HEK293 (cell line): ENCODE data around the gene TMEM106A.

Experiments
- CTCF ChIA-PET: fragments of 350-600 bp; formaldehyde crosslinking; extraction: SDS; loops from one replicate; lab custom pipeline; 2021; ENCODE audit warnings: antibody characterized with exemption; lab: Yijun Ruan, JAX
- POLR2A ChIA-PET: fragments of 300-600 bp; formaldehyde crosslinking; extraction: SDS; loops from one replicate; lab custom pipeline; 2020; ENCODE audit warnings: antibody characterized with exemption, inconsistent platforms; lab: Yijun Ruan, JAX
- H3K27ac ChIP-seq: fragments of 200-500 bp; sonication (Bioruptor generic); 2 replicates; pipeline ENCODE4 v1.5.1; 2014; ENCODE audit warnings: low read depth, low read length, control low read depth, inconsistent platforms; ENCODE audit errors: extremely low read depth
- H3K36me3 ChIP-seq, 2 experiments: fragments of 200-500 bp in 1 of 2; sonication (Bioruptor generic) in 1 of 2; 1 replicate in 1 of 2; 2 replicates in 1 of 2; pipeline ENCODE4 v1.5.1; 2014 to 2017; ENCODE audit warnings: inconsistent platforms in 2 of 2, low read length in 2 of 2; ENCODE audit not compliant: control insufficient read depth in 2 of 2, insufficient read depth in 1 of 2
- H3K4me1 ChIP-seq: fragments of 200-500 bp; sonication (Bioruptor generic); 2 replicates; pipeline ENCODE4 v1.5.1; 2014; ENCODE audit warnings: mild to moderate bottlenecking, low read length, inconsistent platforms; ENCODE audit not compliant: control insufficient read depth, insufficient read depth
- H3K4me3 ChIP-seq: 2 replicates; pipeline ENCODE4 v1.5.1; 2011; ENCODE audit warnings: low read depth, mild to moderate bottlenecking, control low read depth, low read length, moderate library complexity
- H3K9me3 ChIP-seq: fragments of 200-500 bp; sonication (Bioruptor generic); 2 replicates; pipeline ENCODE4 v1.5.1; 2014; ENCODE audit warnings: low read depth, low read length, inconsistent platforms; ENCODE audit not compliant: control insufficient read depth, insufficient read depth
- AEBP2 ChIP-seq: fragments of 450-650 bp; formaldehyde crosslinking; IDR thresholded peaks from 2 replicates; pipeline ENCODE4 v1.5.1; 2016; ENCODE audit warnings: missing biosample characterization, missing genetic modification characterization, borderline replicate concordance
- FEZF1 ChIP-seq: fragments of 450-650 bp; formaldehyde crosslinking; IDR thresholded peaks from 2 replicates; pipeline ENCODE4 v1.5.1; 2016; ENCODE audit warnings: missing biosample characterization, missing genetic modification characterization
- MEIS1 ChIP-seq: sonication (generic); formaldehyde crosslinking; IDR thresholded peaks from 2 replicates; pipeline ENCODE4 v1.8.1; 2022; ENCODE audit warnings: missing genetic modification reagents, mild to moderate bottlenecking, borderline replicate concordance
- PBX3 ChIP-seq: sonication (generic); formaldehyde crosslinking; IDR thresholded peaks from 2 replicates; pipeline ENCODE4 v1.8.1; 2022; ENCODE audit warnings: mild to moderate bottlenecking, moderate library complexity, missing genetic modification reagents
- PRDM1 ChIP-seq: fragments of 450-650 bp; formaldehyde crosslinking; IDR thresholded peaks from 2 replicates; pipeline ENCODE4; 2016; ENCODE audit warnings: missing biosample characterization, missing genetic modification characterization
- RBAK ChIP-seq: fragments of 450-650 bp; formaldehyde crosslinking; IDR thresholded peaks from 2 replicates; pipeline ENCODE4 v1.5.1; 2016; ENCODE audit warnings: missing biosample characterization, missing genetic modification characterization
- SETDB1 ChIP-seq: IDR thresholded peaks from one replicate; pipeline ENCODE4 v1.6.1; 2017; ENCODE audit warnings: mild to moderate bottlenecking, low read length, moderate library complexity, mixed read lengths; ENCODE audit not compliant: insufficient read length
- TCF7L2 ChIP-seq: IDR thresholded peaks from 2 replicates; pipeline ENCODE4 v1.6.1; 2011; ENCODE audit warnings: low read depth, mild to moderate bottlenecking, inconsistent platforms, low read length, moderate library complexity, borderline replicate concordance
- ZIC2 ChIP-seq: fragments of 450-650 bp; formaldehyde crosslinking; IDR thresholded peaks from 2 replicates; pipeline ENCODE4 v1.5.1; 2016; ENCODE audit warnings: missing biosample characterization, missing genetic modification characterization
- ZNF10 ChIP-seq: fragments of 450-650 bp; formaldehyde crosslinking; IDR thresholded peaks from 2 replicates; pipeline ENCODE4 v1.5.1; 2017; ENCODE audit warnings: missing biosample characterization, missing genetic modification characterization
- ZNF18 ChIP-seq: fragments of 450-650 bp; formaldehyde crosslinking; IDR thresholded peaks from 2 replicates; pipeline ENCODE4 v1.5.1; 2016; ENCODE audit warnings: missing biosample characterization, missing genetic modification characterization
- ZNF248 ChIP-seq: fragments of 450-650 bp; formaldehyde crosslinking; IDR thresholded peaks from 2 replicates; pipeline ENCODE4 v1.5.1; 2017; ENCODE audit warnings: missing biosample characterization, missing genetic modification characterization
- ZNF274 ChIP-seq, 2 experiments: fragments of 200-500 bp in 1 of 2; fragments of 450-650 bp in 1 of 2; sonication (Bioruptor generic) in 1 of 2; formaldehyde crosslinking in 1 of 2; IDR thresholded peaks; 2 replicates each; pipeline versions ENCODE4 v1.5.1 to v1.6.1; 2014 to 2016; ENCODE audit warnings: borderline replicate concordance in 1 of 2, inconsistent platforms in 1 of 2, low read length in 1 of 2, missing biosample characterization in 1 of 2, missing genetic modification characterization in 1 of 2
- ZNF335 ChIP-seq: fragments of 450-650 bp; formaldehyde crosslinking; conservative IDR thresholded peaks from 2 replicates; pipeline ENCODE4 v1.5.1; 2016; ENCODE audit warnings: missing biosample characterization, missing genetic modification characterization
- ZNF391 ChIP-seq: fragments of 450-650 bp; formaldehyde crosslinking; IDR thresholded peaks from 2 replicates; pipeline ENCODE4 v1.5.1; 2016; ENCODE audit warnings: low read depth, missing biosample characterization, missing genetic modification characterization, borderline replicate concordance
- ZNF510 ChIP-seq: fragments of 450-650 bp; formaldehyde crosslinking; IDR thresholded peaks from 2 replicates; pipeline ENCODE4 v1.5.1; 2018; ENCODE audit warnings: mild to moderate bottlenecking, missing genetic modification characterization, missing biosample characterization; ENCODE audit not compliant: insufficient replicate concordance
- ZNF549 ChIP-seq: fragments of 450-650 bp; IDR thresholded peaks from 2 replicates; pipeline ENCODE4 v1.5.1; 2018; ENCODE audit warnings: missing biosample characterization, missing genetic modification characterization, mild to moderate bottlenecking, inconsistent platforms, moderate library complexity
- ZNF558 ChIP-seq: fragments of 450-650 bp; formaldehyde crosslinking; IDR thresholded peaks from 2 replicates; pipeline ENCODE4 v1.5.1; 2016; ENCODE audit warnings: missing biosample characterization, missing genetic modification characterization
- ZNF776 ChIP-seq: fragments of 450-650 bp; formaldehyde crosslinking; IDR thresholded peaks from 2 replicates; pipeline ENCODE4 v1.5.0; 2017; ENCODE audit warnings: missing biosample characterization, missing genetic modification characterization, borderline replicate concordance
- ZSCAN18 ChIP-seq: fragments of 450-650 bp; formaldehyde crosslinking; IDR thresholded peaks from 2 replicates; pipeline ENCODE4 v1.5.1; 2016; ENCODE audit warnings: missing biosample characterization, missing genetic modification characterization

TMEM106A gene

GRCh38 chr17:43212641-43213490, 1.2 kb downstream of the TMEM106A start:
- Histone ChIP-seq H3K4me1 (no peaks in the 10 kb centered on the region), H3K36me3 (peaks cover 11 to 88% of the 10 kb centered on the region in 2 experiments; a peak in 2 of 3 replicates), H3K27ac (no peak overlapping the region), H3K9me3 (no peaks in the 10 kb centered on the region), H3K4me3 (no peak overlapping the region)
- TF ChIP-seq PRDM1 (0 out of 2 replicates have a peak, but pooled peaks have one; percentile 36), ZNF510 (tag by site-specific recombination) (no peak)
- ChIA-PET POLR2A (interaction anchor here (0.6 to 2.2 kb wide), 3 partner anchors 10 to 107 kb away, joined by 3 to 10 read pairs (median 5); no protein-coding TSS in a partner anchor), CTCF (no interaction called here)

GRCh38 chr17:43213545-43213944, 1.9 kb downstream of the TMEM106A start:
- Histone ChIP-seq H3K27ac (no peak overlapping the region), H3K4me1 (no peaks in the 10 kb centered on the region), H3K4me3 (no peak overlapping the region), H3K36me3 (peaks cover 7 to 82% of the 10 kb centered on the region in 2 experiments; a peak in 2 of 3 replicates), H3K9me3 (no peaks in the 10 kb centered on the region)
- ChIA-PET CTCF (no interaction called here), POLR2A (interaction anchor here (0.6 to 2.2 kb wide), 2 partner anchors 102 to 107 kb away, joined by 3 to 10 read pairs; no protein-coding TSS in a partner anchor)
- TF ChIP-seq FEZF1 (tag by site-specific recombination) = no peak
- no peak for TF ChIP-seq ZNF391
- no peak for TF ChIP-seq ZSCAN18 (tag by site-specific recombination)
- no peak for TF ChIP-seq ZNF335 (tag by site-specific recombination)
- no peak for TF ChIP-seq MEIS1 (CRISPR knock-in tag)
- TF ChIP-seq ZNF274 (IDR thresholded peaks at IDR 0.05; ENCODE audit: low read length) = no peak
- no peak for TF ChIP-seq ZNF274 (tag by site-specific recombination; IDR thresholded peaks at IDR 0.05; ENCODE audit: borderline replicate concordance)
- TF ChIP-seq ZNF10 (tag by site-specific recombination) = no peak
- TF ChIP-seq SETDB1 = no peak
- TF ChIP-seq ZNF248 (tag by site-specific recombination) = no peak
- TF ChIP-seq ZNF549 (tag by site-specific recombination) = no peak
- no peak for TF ChIP-seq ZNF18 (tag by site-specific recombination)
- TF ChIP-seq ZNF776 = no peak
- no peak for TF ChIP-seq RBAK (tag by site-specific recombination)
- TF ChIP-seq TCF7L2 = no peak
- TF ChIP-seq AEBP2 (tag by site-specific recombination) = no peak
- no peak for TF ChIP-seq PBX3 (CRISPR knock-in tag)
- no peak for TF ChIP-seq ZIC2 (tag by site-specific recombination)
- no peak for TF ChIP-seq ZNF558 (tag by site-specific recombination)
